ENCODE data around the gene SNX19.

SNX19 gene

GRCh38 chr11:130840679-130841078 is 75.6 kb downstream of the SNX19 start:
- no peak for DNase-seq (ENCODE audit: low read depth)

- DNase-seq (ENCODE audit: low read depth): no peak
These were observed 76.2 kb downstream of the SNX19 start for GRCh38 chr11:130839981-130840666.

GRCh38 chr11:130837194-130837593 is 79.1 kb downstream of the SNX19 start:
- DNase-seq (ENCODE audit: low read depth): no peak

- no peak for DNase-seq (ENCODE audit: low read depth)
These were observed 81.4 kb downstream of the SNX19 start for GRCh38 chr11:130834886-130835285.

DNA sequence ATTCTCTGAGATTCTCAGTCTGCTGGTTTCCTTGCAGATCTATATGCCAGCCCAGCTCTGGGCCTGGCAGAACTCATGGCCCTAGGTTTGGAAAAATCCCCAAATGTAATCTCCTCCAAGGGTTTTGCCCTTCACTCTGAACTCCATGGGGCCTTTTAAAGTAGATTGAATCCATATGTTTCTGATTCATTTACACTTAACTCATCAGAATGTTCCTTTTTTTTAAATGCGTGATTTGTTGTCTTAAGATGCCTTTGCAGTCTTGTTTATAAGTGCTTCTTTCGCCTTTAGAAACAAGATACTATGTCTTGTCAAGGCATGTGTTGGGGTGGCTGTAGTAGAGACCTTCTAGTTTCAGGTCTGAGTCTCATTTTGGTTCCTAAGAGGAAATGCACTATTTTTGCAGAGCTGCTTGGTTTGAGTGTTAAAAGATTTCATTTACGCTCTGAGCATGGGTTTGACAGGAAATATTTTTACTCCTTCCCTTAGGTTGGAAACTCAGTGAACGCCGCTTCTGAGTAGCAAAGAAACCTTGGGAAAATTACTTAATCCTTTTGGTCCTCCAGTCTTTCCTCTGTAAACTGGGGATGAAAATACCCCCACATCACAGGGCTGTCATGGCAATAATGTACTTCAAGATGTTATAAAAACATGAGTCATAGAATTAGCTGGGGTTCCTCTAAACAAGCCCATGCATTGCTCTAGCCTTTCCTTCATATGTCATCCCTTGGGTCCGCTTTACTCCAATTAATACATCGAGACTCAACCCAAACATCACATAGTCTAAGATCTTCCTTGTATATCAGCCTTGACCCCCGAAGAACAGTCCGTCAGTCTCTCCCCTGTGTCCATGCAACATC is 83.5 kb downstream of the SNX19 start:
- DNase-seq (ENCODE audit: low read depth): no peak

- no peak for DNase-seq (ENCODE audit: low read depth)
These were observed 84.3 kb downstream of the SNX19 start for GRCh38 chr11:130831976-130832375.

DNA sequence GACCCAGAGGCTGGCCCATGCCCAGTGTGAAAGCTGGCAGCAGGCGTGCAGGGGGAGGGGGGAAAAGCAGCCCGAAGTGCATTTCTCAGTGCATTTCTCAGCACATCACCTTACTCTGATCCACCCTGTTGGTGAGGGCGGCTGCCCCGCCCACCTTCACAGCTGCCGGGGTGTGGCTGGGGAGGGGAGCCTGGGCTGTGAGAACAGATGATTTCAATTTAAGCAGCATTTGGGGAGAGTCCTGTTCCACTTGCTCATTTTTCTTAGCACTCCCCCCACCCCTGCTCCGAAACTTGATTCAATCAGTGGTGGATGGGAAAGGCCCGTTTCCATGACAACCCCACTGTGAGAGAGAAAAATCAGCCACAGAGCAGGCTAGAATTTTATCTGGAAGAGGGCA is 84.8 kb downstream of the SNX19 start:
- no peak for DNase-seq (ENCODE audit: low read depth)

- no peak for DNase-seq (ENCODE audit: low read depth)
These were observed 85.7 kb downstream of the SNX19 start for GRCh38 chr11:130830566-130830965.

GRCh38 chr11:130829920-130830511 is 86.3 kb downstream of the SNX19 start:
- no peak for DNase-seq (ENCODE audit: low read depth)

DNA sequence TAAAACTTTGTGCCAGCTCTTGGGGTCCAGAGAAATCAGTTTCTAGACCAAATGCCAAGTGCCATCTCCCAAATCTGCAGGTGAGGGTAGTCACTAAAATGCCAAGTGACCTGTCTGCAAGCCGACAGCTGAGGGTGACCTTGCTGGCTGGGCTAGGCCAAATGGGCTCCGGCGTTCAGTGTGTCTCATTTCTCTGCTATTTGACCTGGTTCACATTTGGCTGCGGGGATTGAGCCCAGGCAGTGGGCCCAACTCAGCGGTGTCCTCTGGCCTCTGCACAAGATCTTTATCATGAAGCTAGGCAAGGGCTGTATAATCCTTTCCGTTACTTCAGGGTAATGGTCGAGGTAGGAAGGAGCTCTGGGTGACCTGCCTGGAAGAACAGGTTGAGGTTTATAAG is 87.5 kb downstream of the SNX19 start:
- DNase-seq (ENCODE audit: low read depth): no peak

DNA sequence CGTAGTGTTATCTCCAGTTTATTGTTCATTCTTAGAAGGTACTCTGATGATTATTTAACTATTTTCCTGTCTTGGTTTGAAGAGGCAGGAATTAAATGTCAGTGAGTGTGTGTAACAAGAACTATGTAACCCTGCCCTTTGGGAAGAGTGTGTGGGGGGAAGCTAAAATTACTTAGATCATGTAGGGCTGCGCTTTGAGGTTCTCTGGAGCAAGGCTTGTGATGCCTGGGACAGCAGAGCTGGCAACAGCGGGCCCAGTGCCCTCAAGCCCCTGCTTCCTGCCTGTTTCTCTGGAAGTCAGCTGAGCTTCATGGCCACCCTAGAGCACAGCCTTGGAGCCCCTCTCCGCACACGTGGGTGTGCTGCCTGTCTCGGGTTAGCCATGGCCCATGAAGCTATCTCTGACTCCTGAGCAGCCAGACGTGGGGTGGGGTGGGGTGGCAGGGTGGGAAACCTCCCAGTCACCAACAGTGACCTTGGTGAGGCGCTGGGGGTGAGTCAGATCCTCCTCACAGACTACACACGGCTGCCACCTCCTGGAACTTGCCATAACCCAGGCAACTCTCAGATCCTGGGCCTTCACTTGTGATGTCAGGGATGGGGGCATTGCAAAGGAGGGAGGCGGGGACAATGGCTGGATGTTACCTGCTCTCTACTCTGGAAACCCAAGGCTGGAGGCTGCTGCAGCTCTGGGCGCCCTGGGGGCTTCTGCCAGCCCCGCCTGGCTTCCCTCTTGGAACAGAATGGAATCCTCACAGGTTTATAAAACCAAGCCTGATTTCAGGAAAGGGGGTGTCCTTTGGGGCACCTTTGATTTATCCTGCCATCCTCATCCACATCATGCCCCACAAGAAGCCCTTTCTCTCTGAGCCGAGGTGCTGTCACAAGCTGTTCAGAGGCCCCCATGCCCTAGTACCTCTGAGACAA is 88.6 kb downstream of the SNX19 start:
- DNase-seq (ENCODE audit: low read depth): no peak

DNA sequence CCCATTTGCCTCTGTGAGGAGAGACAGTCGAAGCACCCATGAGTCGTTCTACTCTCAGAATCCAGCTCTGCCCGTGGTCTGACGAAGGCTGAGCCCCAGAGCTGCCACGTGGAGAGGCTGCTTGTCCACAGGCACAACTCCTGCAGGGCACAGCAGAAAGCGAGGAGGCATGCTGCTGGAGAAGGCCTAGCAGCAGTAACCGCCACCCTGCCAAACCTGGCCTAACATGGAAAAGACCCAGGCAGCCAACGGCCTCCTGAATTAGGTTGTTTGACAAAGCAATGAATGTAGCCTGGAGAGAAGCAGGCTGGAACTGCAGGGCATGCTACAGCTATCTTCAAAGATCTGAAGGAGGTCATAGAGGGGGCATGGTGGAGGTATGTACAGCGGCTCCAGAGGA is 89.7 kb downstream of the SNX19 start:
- DNase-seq (ENCODE audit: low read depth): no peak

DNA sequence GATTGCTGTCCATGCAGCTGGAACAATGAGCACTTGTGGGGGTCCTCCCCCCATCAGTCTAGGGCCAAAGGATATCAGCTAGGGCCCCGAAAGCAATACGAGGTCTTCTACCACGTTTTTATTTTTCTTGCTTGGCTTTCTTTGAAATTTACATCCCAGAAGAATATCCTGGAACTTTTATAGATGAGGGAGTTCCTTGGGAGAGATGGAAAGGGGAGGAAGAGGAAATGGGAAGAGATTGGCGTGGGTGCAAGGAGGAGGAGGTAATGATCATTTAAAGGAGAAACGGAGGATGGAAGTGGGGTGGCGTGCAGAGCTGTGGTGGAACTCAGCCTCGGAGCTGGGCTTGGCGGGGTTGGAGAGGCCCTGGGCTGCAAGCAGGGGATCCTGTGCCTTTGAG is 90.3 kb downstream of the SNX19 start:
- no peak for DNase-seq (ENCODE audit: low read depth)

DNA sequence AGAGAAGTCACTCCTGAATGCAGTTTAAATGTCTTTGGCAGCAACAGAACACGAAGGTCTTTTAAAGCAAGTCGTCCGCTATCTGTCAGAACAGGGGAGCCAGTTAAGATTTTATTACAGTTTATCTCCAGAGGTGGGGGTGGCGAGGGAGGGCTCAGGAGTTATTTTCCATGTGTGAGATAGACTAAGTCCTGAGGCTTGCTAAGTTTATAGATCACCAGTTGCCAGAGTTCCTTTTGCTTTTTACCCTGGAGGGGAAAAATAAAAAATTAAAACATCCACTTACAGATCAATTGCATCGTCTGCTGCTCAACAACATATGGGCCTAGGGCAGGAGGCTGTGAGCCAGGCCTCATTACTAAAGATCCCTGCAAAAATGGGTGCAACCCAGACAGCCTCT is 90.7 kb downstream of the SNX19 start:
- DNase-seq (ENCODE audit: low read depth): no peak

Measured in stimulated activated CD8-positive, alpha-beta memory T cell treated with anti-CD3 and anti-CD28 coated beads, Interleukin-12 subunit alpha, Interleukin-12 subunit beta, amount 100 ng/mL, for 1 hour (primary cell).